COLO668 (cell line): ENCODE results near the gene CAMSAP3.
A peak's percentile ranks its signal among the peaks of the same experiment; 100 is the strongest.

Experiments
- DNase-seq: peaks from one replicate; lab custom pipeline; 2025; ENCODE audit not compliant: unreplicated experiment; lab: John Stamatoyannopoulos, UW

CAMSAP3 gene

GRCh38 chr19:7646426-7646700 lies 50.7 kb downstream of the CAMSAP3 start:
- DNase-seq = no peak

- DNase-seq = no peak
Observed at GRCh38 chr19:7647156-7647555, 51.5 kb downstream of the CAMSAP3 start.

GRCh38 chr19:7648265-7649014 lies 52.8 kb downstream of the CAMSAP3 start:
- no peak for DNase-seq

- DNase-seq = no peak
Observed at GRCh38 chr19:7650148-7650547, 54.5 kb downstream of the CAMSAP3 start.

GRCh38 chr19:7652061-7652641 lies 56.5 kb downstream of the CAMSAP3 start:
- DNase-seq = peak; percentile 70

- DNase-seq = no peak
Observed at GRCh38 chr19:7654401-7654800, 58.7 kb downstream of the CAMSAP3 start.

- no peak for DNase-seq
Observed at GRCh38 chr19:7655581-7655980, 59.9 kb downstream of the CAMSAP3 start.

- no peak for DNase-seq
Observed at GRCh38 chr19:7657131-7657751, 61.6 kb downstream of the CAMSAP3 start.

- no peak for DNase-seq
Observed at GRCh38 chr19:7658219-7658686, 62.6 kb downstream of the CAMSAP3 start.

GRCh38 chr19:7661744-7662538 lies 66.3 kb downstream of the CAMSAP3 start:
- no peak for DNase-seq

- no peak for DNase-seq
Observed at GRCh38 chr19:7662657-7663056, 67.0 kb downstream of the CAMSAP3 start.

GRCh38 chr19:7663706-7664105 lies 68.0 kb downstream of the CAMSAP3 start:
- no peak for DNase-seq

GRCh38 chr19:7665076-7665475 lies 69.4 kb downstream of the CAMSAP3 start:
- no peak for DNase-seq
